ENCODE data around the gene AASDH.
A peak's percentile ranks its signal among the peaks of the same experiment; 100 is the strongest.

AASDH gene

GRCh38 chr4:56315543-56315942 lies 71.7 kb downstream of the AASDH start:
- no peak for DNase-seq

GRCh38 chr4:56315041-56315440 lies 72.2 kb downstream of the AASDH start:
- no peak for DNase-seq

DNA sequence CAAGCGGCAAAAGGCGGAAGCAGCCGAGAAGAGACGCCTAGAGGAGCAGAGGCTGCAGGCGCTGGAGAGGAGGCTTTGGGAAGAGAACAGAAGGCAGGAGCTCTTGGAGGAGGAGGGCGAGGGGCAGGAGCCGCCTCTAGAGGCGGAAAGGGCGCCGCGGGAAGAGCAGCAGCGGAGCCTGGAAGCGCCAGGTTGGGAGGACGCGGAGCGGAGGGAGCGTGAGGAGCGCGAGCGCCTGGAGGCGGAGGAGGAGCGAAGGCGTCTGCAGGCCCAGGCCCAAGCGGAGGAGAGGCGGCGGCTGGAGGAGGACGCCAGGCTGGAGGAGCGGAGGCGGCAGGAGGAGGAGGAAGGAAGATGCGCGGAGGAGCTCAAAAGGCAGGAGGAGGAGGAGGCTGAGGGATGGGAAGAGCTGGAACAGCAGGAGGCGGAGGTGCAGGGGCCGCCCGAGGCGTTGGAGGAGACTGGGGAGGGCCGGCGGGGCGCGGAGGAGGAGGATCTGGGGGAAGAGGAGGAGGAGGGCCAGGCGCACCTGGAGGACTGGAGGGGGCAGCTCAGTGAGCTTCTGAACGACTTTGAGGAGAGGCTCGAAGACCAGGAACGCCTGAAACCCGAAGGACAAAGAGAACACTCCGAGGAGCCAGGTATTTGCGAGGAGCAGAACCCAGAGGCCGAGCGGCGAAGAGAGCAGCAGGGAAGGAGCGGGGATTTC lies 72.9 kb downstream of the AASDH start:
- no peak for DNase-seq

DNA sequence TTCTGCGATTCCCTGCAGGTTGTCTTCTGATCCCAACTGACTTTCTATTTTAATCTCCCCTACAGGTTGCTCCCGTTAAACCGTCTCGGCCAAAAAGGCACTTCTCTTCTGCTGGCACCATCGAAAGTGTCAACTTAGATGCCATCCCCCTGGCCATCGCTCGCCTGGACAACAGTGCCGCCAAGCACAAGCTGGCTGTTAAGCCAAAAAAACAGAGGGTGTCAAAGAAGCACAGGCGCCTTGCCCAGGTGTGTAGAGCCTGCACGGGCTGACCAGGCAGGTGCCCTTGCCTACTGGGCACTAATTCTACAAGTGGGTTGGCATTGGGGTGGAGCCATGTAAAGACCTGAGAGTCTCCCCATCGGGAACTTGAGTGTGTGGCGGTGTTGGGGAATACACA lies 74.2 kb downstream of the AASDH start:
- DNase-seq = no peak

DNA sequence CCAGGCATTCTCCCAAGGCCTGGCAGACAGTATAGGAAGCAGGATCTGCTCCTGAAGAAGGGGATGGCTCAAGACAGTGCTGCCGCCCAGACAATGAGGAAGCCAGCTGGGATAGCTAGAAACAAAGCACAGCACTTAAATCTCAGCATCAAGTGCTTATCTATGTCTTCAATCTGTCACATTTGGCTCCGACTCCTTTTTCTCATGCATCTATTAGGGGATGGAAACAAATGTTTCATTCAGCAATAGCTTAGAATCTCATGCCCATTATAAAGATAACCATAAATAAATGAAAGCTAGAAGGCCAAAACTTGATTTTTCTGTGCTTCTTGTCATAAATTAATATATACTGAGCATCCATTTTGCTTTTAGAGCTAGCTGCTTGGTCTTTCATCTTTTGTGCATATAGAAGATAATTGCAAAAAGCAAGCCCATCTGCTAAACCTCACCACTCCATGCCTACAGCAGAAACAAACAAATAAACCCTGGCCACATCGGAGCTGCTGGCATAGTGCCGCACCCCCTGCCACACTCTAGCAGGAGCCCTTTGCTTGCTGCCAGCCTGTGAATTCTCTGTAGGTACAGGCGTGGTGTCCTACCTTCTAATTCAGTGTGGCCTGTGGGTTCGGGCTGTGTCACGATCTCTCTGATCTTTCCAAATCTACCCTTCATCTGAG lies 75.9 kb downstream of the AASDH start:
- DNase-seq = no peak

- no peak for DNase-seq
Observed at GRCh38 chr4:56310401-56311125, 76.7 kb downstream of the AASDH start.

- no peak for DNase-seq
Observed at GRCh38 chr4:56308384-56308783, 78.9 kb downstream of the AASDH start.

DNA sequence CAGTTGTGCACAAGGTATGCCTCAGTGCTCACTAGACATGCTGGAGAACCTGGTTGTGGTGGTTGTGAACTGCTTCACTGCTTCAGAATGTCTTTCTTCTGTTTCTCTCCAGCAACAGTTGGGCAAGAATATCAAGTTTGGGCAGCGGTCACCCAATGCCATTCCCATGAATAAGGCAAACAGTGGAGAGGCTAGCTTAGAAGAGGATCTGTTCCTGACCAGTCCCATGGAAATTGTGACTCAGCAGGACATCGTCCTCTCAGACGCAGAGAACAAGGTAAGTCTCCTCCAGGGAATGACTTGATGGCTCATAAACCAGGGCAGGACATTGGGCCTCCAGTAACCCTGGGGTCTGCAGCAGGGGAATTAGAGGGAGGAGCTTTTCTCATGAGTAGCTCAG lies 79.9 kb downstream of the AASDH start:
- DNase-seq = no peak

DNA sequence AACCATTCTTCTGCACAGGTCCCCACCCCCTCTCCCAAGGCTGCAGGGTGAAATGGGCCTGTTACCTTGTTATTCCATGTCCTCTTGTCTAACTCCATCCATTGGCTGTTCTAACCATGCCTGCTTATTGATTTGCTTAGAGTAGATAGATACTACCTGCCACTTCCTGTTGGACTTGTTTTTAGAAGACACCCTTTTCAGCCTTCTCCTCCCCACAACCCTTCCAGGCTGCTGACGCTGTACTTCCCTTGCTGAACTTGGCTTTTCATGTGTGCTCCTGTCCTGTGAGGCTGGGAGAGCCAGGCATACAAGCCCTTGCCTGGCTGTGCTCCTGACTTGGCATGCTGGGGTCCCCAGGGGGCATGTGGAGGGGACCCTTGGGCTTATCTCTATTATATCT lies 81.9 kb downstream of the AASDH start:
- DNase-seq = no peak

DNA sequence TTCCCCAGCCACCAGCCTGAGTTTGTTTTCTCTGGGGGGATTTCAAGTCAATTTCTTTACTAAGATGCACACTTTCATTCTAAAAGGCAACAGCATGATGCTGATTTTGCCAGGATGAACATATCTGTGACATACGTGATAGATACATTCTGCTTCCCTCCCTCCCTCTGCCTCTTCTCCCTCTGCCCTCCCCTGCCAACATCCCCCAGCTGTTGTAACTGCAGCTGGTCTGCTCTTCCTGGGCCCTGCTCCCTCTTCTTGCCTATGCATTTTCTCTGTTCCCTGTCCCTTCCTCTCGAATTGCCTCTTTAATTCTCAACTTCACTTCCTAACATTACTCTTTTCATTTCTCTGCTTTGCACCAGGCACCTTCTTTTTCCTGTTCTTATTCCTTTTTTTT lies 83.4 kb downstream of the AASDH start:
- no peak for DNase-seq

- DNase-seq = no peak
Observed at GRCh38 chr4:56302760-56303159, 84.5 kb downstream of the AASDH start.

- no peak for DNase-seq
Observed at GRCh38 chr4:56301997-56302496, 85.2 kb downstream of the AASDH start.

DNA sequence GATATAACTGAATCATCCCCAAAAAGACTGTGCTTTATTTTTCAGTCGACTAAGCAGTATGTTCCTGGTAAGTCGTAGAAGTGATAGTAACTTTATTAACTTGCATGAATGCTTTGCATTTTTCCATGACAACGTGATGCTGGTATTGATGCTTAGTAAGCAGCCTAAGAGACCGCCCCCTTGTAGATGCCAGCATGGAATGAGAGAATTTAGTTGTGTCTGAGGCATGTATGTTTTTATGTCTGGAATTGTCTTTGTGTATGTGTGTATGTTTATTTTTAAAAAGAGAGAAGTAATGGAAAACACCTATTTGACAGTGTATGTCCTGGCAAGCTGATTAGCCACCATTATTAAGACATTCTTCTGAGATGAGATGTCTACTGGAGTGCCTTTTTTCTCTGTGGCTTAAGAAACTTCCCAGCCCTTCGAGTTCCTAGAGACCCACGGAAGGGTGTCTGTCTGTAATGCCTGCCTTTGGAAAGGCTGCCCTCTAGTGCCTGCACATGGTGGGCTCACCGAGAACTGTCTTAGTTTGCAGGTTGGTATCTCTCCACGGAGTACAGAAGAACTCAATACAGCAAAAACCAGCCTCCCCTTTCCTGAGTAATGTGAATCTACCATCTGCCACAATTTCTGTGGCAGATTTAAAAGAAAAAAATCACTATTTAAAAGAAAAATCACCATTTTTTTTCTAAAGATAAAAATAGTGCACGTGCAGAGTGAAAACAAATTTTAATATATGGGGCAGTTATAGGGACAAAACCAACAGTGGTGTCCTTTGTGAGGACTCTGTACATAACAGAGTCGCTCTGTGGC lies 85.9 kb downstream of the AASDH start:
- DNase-seq = peak; percentile 56

DNA sequence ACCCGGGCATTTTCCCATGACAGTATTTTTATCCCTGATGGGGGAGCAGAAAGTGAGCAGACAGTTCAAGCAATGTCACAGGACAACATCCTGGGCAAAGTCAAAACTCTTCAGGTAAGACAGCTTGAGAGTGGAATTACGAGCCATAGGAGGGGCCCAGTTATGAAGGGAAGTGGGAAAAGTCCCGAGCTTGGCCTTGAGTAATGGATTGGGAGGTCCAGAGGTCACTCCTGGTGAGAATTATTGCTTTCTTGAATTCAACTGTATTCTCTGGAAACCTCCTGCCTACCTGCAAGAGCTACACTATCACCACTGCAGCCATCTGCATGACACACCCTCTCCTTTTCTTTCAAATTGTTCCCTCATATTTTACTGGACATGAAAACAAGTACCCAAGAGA lies 89.1 kb downstream of the AASDH start:
- no peak for DNase-seq

DNA sequence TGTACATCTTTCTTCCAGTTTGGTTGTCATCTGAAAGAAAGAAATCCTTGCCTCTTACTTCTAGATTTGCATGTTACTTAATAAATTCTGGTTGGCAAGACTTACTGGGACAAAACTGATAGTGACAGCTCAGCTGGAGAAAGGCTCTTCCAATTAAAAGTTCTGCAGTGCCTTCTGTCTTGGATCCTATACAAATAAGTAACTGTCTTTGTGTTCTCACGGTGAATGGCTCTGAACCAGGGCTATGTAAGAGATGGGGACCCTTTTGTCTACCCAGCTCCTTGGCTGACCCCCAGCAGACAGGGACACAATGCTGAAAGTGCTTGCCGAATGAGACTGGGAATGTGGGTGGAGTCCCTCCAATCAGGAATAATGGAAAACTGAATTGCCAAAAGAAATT lies 89.5 kb downstream of the AASDH start:
- no peak for DNase-seq

DNA sequence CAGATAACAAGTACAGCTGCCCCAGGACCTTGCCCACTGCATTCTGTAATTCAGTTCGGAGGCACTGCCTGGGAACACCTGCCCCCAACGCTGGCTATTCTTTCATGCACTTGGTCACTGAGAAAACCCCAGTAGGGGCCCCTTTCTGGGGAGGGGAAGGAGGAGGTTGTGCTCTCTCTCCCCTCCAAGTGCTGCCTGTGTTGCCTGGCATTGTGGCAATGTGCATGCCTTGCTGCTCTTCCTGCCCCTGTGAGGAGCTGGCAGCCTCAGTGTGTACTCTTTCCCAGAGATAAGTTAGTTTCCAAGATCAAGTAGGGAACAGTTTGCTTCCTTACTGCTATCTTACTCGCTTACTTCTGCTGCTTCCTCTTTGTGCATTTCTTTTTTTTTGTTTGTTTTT lies 90.8 kb downstream of the AASDH start:
- no peak for DNase-seq

- no peak for DNase-seq
Observed at GRCh38 chr4:56293121-56293520, 94.2 kb downstream of the AASDH start.

- DNase-seq = no peak
Observed at GRCh38 chr4:56289934-56290333, 97.4 kb downstream of the AASDH start.

DNA sequence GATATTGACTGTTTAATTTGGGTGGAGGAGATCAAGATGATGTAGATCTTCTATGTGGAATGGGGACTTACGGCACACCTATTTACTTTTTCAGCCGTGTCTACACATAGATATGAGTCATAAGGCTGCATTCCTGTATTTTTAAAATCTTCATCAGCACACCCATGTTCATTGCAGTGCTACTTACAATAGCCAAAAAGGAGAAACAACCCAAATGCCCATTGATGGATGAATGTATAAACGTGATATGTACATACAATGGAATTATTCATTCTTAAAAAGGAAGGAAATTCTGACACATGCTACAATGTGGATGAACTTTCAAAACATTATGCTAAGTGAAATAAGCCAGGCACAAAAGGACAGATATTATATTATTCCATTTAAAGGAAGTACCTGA lies 98.6 kb downstream of the AASDH start:
- no peak for DNase-seq

Measured in activated CD8-positive, alpha-beta memory T cell treated with anti-CD3 and anti-CD28 coated beads, Interleukin-2, amount 50 U/mL, for 4 hours (primary cell).